Measurements from ENCODE around the gene CRADD. TPM values are rescaled to one million over a fixed set of nuclear protein-coding genes. Genes with fewer than 3 reads are reported as not detected.

CRADD gene
- total and polyA plus RNA-seq, 10 of the 15 experiments (the other 5 are each of a cell fraction or from before 2014, with no cell fraction given), result 7.6 to 15.5 (median 11.7) TPM

- no peak overlapping the region for H3K4me2 ChIP-seq (ENCODE audit: control insufficient read depth, insufficient read depth)
- in situ Hi-C loops (cut with MboI), result no loop called here
- ChIA-PET CTCF (no interaction called here), RAD21 (ENCODE audit: unreplicated experiment) (no interaction called here), SMC1A (ENCODE audit: uncharacterized antibody, unreplicated experiment) (no interaction called here), POLR2A (no interaction called here)
- H3K79me2 ChIP-seq (ENCODE audit: control insufficient read depth, insufficient read depth, low read length), result no peaks in the 10 kb centered on the region
- H4K20me1 ChIP-seq (ENCODE audit: control insufficient read depth, insufficient read depth), result no peaks in the 10 kb centered on the region
- no peak for DNase-seq (ENCODE audit: low read depth, low spot score)
- H3K27me3 ChIP-seq (replicated peaks in 1 of 2; ENCODE audit: control insufficient read depth in 2 of 2, insufficient read depth in 2 of 2, low read length in 1 of 2), result no peaks in the 10 kb centered on the region
- no peaks in the 10 kb centered on the region for H3K4me1 ChIP-seq (ENCODE audit: control insufficient read depth, insufficient read depth, low read length)
- no peak overlapping the region for H3K4me3 ChIP-seq
- intact Hi-C loops (cut with micrococcal nuclease; ENCODE audit: unreplicated experiment), result no loop called here
- ATAC-seq, result no peak
- TF ChIP-seq FOXM1 (IDR thresholded peaks at IDR 0.05; ENCODE audit: low read depth, low read length), result no peak
- no peak for TF ChIP-seq TAF1 (IDR thresholded peaks at IDR 0.05; ENCODE audit: borderline replicate concordance, low read depth, low read length)
- no peak for TF ChIP-seq ZNF217 (IDR thresholded peaks at IDR 0.05)
- no peak for TF ChIP-seq ELK1 (IDR thresholded peaks at IDR 0.05; ENCODE audit: low read depth, low read length)
- TF ChIP-seq GABPA (IDR thresholded peaks at IDR 0.05; ENCODE audit: low read depth), result no peak
- TF ChIP-seq IRF4 (IDR thresholded peaks at IDR 0.05; ENCODE audit: low read depth, low read length), result no peak
- no peak for TF ChIP-seq SIN3A (IDR thresholded peaks at IDR 0.05; ENCODE audit: low read depth, low read length)
- TF ChIP-seq RB1 (IDR thresholded peaks at IDR 0.05; ENCODE audit: borderline replicate concordance), result no peak
- TF ChIP-seq GATAD2B (conservative IDR thresholded peaks at IDR 0.05; ENCODE audit: low read depth), result no peak
- TF ChIP-seq KAT2A (conservative IDR thresholded peaks at IDR 0.05; ENCODE audit: control insufficient read depth, low read depth, low read length), result no peak
- no peak for TF ChIP-seq MYB (IDR thresholded peaks at IDR 0.05; ENCODE audit: borderline replicate concordance, low read depth, low read length)
- no peak for TF ChIP-seq NR2C2 (IDR thresholded peaks at IDR 0.05; ENCODE audit: borderline replicate concordance, control insufficient read depth, insufficient read length, low read depth)
- no peak for TF ChIP-seq IRF5 (IDR thresholded peaks at IDR 0.05; ENCODE audit: borderline replicate concordance)
- no TSS peak for BruUV-seq (replicated peaks)
- no peak overlapping the region for H3K27ac ChIP-seq (ENCODE audit: control insufficient read depth, insufficient read depth)
- no peak for FAIRE-seq
- no peak overlapping the region for H3K9ac ChIP-seq (ENCODE audit: control insufficient read depth, insufficient read depth, low read length)
- H2AFZ ChIP-seq (ENCODE audit: control insufficient read depth, low read depth, low read length), result no peak overlapping the region
- H3K36me3 ChIP-seq (ENCODE audit: control insufficient read depth in 2 of 2, insufficient read depth in 2 of 2, low read length in 1 of 2), result no peaks in the 10 kb centered on the region
- 78% methylated on average over 4 of the region's 4 CpGs for WGBS (ENCODE audit: insufficient coverage, insufficient replicate concordance, low lambda C conversion rate, missing lambda C conversion rate)
- H3K9me3 ChIP-seq (replicated peaks; ENCODE audit: control insufficient read depth, insufficient read depth, low read length), result no peaks in the 10 kb centered on the region
Measured at GRCh38 chr12:93786656-93787397, 109.7 kb downstream of the CRADD start.

Data from GM12878 (cell line).